Stimulated activated CD4-positive, alpha-beta T cell treated with anti-CD3 and anti-CD28 coated beads, Interleukin-1b, Interleukin-23, amount 100 ng/mL, for 4 hours (primary cell): ENCODE data around the gene SSBP2.
"Not testable (repeated sequence)": the region's sequence is repeated elsewhere in the genome, so short reads cannot be mapped to it uniquely, and the experiment has no call there.

ENCODE experiments used
- DNase-seq, 2 donors: peaks; one replicate each; pipeline ENCODE4 v3.0.0-alpha.2; 2020; ENCODE audit warnings: low read depth in 2 of 2

The SSBP2 gene

DNA sequence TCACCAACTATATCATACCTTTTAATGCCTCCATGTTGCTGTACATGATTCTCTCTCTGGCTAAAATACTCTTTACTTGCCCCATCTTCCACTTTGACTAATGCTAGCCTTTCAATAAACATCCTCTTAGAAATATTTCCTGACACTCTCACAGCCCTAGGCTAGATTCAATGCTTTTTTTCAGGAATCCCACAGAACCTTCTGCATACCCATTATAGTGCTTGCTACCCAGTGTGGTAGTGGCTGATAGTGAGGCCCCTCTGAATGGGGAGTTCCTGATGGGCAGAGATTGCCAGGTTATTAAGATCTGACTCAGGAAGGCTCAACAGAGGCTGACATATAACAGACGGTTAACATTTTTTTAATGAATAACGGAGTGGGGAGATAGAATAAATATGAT lies 11.6 kb downstream of the SSBP2 start:
- no peak for DNase-seq

DNA sequence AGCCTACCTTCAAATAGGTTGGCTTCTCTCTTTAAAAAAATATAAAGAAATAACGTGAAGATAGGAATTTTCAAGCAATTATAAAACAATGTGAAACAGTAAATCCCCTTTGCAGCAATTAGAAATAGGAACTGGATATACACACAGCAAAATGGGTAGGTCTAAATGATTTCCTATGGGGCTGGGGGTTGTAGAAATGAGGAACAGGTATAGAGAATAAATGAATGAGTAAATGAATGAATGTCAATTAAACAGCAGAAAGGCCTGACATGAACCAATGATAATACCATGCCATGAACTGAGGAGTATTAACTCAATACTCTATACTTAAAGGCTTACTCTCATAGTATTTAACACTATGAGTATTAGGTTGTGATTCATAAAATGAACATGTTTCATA lies 21.6 kb downstream of the SSBP2 start:
- DNase-seq: no peak

DNA sequence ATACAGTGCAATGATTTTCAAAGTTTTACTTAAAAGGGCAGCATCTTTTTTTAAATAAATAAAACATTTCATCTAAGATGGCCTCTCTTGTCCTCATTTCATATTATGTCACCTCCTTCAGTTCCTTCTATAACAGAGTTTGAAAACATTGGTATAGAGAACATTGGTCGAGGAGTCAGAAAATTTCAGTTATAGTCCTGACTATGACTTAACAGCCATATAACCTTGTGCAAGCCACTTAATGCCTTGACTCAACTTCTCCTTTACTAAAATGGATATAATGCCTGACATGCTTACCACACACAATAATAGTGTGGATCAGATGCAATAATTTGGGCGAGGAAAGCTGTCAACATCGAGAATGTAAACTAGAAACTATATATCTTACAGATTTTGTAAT lies 22.6 kb downstream of the SSBP2 start:
- DNase-seq: no peak

DNA sequence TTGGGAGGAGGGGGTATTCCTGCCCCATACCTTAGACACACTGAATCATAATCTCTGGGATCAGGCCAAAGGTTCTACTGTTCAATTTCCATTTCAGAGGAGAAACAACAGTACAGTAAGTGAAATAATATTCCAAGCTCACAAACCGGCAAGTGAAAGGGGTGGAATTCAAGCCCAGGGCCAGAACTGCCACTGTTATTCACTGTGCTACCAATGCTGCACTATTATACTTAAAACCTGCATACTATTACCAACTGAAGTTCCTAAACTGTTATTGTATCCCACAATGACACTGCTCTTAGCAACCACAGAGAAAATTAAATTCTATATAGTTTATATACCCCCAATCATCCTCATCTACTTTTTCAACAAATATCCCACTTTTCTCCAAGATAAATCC lies 24.6 kb downstream of the SSBP2 start:
- DNase-seq: no peak

DNA sequence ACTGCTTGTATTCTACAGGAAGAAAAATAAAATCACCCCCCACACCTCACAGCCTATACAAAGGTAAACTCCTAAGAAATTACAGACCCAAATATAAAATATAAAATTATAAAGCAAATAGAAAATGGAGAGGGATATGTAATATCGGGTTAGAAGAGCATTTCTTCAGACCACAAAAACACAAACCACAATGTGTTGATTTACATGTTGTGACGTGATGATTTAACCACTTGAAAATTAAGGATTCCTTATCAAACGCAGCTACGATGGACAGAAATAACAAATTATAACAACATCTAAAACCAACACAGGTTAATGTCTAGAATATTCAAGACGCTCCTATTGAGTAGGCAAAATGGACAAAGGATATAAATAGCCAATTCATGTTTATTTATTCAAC lies 26.3 kb downstream of the SSBP2 start:
- DNase-seq: no peak

DNA sequence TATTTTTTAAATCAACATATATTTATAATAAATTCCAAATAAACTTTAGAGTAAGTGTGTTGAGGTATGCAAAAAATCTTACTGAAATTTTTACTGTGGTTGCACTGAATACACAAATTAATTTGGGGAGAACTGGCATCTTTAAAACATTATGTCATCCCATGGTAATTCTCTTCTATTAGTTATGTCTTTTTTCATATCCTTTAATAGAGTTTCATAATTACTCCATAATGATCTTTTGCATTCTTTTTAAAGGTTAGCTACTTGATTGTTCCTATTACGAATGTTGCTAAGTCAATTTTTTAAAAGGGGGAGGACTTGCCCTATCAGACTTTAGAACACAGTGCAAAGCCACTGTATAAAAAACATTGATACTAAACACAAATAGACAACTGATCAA lies 26.8 kb downstream of the SSBP2 start:
- DNase-seq: no peak

DNA sequence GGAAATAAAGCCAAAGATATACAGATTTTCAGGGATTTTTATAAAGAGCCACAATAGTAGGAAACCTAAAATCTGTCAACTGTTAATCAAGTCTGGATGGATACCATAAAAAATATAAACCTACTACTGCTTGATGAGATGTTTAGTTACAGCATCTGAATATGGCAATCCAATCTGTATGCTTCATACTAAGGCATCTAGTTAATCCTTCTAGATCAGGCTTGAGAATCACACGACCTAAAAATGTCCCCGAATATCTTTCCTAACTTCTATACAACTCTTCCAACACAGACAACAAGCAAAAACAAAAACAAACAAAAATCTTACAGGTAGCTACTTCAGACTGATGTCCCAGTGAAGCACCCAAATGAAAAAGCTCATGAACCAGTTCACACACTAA lies 29.8 kb downstream of the SSBP2 start:
- DNase-seq: no peak

DNA sequence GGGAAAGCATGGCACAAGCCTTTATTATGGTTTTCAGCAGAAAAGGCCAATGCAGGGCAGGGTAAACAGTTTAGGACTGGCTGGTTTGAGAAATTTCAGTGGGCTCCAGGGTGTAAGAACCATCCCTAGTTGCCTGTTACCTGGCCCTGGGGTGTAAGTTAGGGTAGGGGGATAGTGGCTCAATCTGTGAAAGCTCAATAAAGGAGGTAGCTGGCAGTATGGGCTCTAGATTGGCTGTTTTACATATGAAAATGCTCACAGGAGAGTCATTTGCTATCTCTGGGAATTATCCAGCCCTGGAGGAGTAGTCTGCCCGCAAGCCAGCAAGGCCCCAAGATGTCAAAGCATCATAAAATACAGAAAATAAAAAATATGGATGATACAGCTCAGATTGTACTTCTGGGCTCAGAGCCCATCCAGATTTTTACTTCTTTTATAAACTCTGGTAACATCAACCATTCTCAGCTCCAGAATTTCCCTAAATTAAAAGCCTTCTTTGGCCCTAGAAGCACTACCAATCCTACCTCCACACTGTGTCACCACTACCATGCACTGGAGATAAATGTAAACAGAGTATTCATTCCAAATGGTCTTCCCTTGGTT lies 31.1 kb downstream of the SSBP2 start:
- no peak for DNase-seq

DNA sequence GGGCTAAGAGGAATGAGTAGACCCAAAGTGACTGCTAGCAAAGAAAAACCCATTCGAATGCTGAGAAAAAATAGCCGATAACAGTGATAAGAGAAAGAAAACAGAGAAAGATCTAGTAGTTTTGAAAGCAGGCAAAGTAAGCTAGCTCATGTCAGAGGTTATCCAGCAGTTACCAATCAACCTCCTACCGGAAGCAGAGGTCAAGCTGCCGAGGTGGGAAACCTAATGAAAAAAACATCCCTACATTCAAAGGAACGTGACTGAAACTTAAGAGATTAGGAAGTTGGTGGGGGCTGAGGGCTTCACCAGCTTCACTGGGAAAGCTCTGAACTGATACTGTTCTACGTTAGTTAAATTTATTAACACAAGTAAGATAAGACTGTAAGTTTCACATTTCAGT lies 32.6 kb downstream of the SSBP2 start:
- DNase-seq: no peak

DNA sequence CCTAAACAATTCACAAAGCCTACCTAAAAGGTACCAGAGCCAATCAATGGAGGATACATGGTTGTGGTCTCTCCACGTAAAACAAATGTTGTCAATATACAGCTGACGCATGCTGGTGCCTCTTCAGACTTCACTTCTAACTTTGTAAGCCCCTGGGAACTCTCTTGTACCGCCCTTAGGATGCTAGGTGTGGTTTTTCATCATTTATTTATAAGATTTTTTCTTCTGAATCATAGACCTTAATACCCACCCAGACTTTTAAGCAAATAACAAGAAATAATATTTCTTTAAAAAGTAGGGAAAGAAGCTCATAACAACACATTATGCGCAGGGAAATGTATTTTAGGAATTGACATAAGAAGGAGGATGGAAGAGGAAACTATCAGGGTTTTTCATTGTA lies 33.0 kb downstream of the SSBP2 start:
- no peak for DNase-seq

DNA sequence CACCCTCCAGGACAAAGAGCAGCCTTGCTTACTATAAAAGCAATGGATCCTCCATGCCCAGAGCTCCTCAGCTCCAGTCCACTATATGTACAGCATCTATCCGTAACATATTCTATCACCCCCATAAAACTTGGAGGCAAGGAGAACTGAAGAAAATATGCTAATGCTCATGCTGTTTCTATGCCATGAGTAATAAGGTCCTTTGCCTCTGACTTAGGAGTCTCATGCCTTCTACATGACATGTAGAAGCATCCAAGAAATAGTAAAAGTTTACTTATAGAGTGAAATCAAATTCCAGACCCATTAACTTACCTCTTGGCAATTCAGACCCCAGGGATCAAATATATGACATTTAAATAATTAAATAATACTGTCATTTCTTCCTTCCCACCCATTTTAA lies 33.7 kb downstream of the SSBP2 start:
- DNase-seq: no peak

DNA sequence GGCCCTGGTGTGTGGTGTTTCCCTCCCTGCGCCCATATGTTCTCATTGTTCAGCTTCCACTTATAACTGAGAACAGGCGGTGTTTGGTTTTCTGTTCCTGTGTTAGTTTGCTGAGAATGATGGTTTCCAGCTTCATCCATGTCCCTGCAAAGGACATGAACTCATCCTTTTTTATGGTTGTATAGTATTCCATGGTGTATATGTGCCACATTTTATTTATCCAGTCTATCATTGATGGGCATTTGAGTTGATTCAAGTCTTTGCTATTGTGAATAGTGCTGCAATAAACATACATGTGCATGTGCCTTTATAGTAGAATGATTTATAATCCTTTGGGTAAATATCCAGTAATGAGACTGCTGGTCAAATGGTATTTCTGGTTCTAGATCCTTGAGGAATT lies 36.8 kb downstream of the SSBP2 start:
- not testable (repeated sequence) for DNase-seq

DNA sequence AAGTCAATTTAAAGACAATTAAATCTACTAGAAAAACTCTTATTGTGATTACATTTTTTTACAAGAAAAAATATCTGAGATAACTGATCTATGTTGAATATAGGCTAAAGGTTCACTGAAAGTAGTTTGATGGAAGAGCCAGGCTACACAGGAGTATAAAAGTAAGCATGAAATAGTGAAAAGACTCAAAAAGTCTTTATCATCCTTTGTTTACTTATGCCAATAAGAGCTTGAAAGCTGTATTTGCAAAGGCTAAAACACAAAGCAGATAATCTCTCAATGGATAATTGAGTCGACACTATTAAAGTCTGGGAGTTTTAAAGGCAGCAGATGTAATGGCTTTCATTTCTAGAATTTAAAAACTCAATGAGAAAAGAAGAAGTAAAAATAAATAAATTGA lies 42.0 kb downstream of the SSBP2 start:
- no peak for DNase-seq

DNA sequence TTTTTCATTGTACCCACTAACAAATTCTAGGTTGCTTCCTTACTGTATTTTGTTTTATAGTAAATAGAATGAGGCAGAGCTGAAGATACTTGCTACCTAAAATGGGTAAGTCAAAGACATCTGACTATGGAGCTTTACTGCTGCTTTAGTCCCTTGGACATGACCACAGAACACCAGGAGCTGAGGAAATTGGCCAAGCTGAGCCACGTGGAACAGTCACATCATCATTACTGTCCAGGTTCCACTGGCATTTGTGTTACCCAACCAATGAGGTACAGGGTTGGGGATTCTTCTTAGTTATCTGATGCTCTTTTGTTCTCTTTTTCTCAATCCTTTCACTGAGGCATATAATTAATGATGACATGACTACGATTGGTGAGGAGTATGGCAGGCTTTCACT lies 47.1 kb downstream of the SSBP2 start:
- DNase-seq: no peak

DNA sequence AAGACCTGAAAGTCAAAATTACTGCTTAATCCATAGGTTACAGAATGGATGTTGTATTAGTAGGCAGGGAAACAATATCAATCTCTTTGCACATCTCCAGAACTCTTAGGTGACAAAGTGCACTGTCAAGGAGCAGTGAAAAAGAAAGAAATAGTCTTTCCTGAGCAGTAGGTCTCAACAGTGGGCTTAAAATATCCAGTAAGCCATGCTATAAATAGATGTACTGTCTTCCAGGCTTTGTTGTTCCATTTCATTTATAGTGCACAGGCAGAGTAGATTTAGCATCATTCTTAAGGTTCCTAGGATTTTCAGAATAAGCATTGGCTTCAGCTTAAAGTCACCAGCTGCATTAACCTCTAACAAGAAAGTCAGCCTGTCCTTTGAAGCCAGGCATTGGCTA lies 50.7 kb downstream of the SSBP2 start:
- DNase-seq: no peak

DNA sequence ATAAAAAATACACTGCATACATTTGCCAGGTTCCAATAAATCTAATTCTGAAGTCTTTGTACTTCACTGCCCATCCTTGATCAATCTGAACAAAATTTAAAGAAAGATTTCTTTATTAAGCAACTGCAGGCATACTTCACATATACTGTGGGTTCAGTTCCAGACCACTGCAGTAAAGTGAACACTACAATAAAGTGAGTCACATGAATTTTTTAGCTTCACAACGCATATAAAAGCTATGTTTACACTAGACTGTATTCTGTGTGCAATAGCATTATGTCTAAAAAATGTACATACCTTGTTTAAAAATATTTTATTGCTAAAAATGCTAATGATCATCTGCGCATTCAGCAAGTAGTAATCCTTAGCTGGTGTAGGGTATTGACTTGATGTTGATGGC lies 52.1 kb downstream of the SSBP2 start:
- no peak for DNase-seq

DNA sequence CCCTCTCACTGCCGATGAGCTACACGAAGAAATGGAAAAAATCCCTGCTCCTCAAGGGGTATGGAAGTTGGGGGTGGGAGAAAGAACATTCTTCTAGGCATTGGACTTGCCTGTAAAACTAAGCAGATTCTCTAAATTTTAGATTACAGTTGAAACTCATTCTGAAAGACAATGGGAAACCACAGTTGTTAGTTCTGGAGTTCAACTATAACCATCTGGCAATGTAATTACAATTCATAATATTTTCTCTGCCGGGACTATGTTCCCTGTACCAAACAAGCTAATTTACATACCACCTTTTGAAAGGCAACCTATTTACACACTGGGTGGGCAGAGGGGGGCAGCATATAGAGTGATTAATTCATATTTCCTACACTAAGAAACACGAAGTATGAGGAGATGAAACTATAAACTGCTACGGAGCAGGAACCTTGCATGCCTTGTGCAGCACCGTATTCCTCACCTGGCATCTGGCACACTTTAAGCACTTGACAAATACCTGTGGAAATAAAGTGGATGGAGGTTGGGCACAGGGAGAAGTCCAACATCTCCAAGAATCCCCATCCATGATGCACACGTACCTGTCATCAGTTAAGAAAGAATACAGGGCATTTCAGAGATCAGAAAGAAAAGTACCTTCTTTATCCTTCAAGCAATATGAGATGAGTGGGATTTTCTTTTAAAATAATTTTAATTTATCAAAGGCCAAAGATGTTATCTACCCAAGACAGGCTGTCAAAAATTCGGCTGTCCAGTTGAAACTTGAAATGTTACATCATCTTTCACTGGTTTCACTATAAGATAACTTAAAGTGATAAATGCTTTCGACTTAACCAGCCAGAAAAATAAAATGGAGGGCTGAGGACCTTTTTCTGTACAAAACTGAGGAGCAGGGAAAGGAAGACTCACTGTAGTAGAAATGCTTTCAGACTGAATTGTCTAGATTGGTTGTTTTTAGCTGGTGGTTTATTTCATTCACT lies 54.2 kb downstream of the SSBP2 start:
- no peak for DNase-seq

DNA sequence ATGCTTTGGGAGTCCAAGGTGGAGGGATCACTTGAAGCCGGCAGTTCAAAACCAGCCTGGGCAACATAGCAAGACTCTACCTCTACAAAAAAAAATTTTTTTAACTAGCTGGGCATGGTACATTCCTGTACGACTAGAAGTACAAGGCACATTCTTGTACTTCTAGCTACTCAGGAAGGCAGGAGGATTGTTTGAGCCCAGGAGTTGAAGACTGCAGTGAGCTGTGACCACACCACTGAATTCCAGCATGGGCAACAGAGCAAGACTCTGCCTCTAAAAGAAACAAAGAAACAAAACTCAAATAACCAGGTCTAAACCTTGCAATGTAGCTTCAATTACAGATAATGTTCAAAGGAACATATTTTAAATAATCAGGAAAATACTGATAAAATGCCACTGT lies 56.2 kb downstream of the SSBP2 start:
- no peak for DNase-seq

DNA sequence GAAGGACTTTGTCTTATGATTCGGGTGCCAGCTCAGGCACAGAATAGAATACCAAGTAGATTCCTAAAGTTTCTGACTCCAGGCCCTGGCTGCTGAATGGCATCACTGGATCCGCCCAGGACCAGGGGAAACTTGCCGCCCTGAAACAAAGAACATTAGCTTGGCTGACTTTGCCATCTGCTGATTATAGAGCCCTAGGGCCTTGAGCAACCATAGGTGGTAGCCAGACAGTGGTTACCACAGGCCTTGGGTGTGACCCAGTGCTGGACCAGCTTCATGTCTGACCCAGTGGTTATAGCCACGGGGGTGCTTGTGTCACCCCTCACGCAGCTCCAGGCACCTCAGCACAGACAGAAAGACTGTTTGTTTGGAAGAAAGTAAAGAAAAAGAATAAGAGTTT lies 62.7 kb downstream of the SSBP2 start:
- DNase-seq: no peak

DNA sequence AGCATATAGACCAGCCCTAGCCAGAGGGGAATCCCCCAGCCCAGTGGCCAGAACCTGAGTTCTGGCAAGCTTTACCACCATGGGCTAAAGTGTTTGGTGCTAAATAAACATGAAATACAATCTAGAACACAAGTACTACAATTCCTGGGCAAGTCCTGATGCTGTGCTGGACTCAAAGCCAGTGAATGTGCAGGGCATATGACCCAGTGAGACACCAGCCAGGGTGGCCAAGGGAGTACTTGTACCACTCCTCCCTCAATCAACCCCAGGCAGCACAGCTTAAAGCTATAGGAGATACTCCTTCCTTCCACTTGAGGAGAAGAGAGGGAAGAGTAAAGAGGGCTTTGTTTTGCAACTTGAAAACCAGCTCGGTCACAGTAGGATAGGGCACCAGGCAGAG lies 63.6 kb downstream of the SSBP2 start:
- DNase-seq: no peak

DNA sequence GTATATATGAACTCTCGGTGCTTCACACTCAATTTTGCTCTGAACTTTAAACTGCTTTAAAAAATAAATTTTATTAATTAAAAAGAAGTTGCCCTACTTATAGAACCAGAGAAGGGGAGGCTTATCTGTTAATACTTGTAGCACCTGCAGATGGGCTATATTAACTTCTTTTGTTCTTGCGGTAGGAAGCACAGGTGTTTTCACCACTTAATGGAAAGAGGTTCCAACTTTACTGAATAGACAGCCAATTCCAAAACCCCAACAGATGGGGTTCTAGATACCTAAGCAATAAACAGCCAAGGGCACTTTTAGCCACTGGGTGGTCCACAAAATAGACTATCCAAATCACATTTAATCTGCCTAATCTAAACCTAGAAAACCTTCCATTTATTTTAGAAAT lies 65.4 kb downstream of the SSBP2 start:
- no peak for DNase-seq

DNA sequence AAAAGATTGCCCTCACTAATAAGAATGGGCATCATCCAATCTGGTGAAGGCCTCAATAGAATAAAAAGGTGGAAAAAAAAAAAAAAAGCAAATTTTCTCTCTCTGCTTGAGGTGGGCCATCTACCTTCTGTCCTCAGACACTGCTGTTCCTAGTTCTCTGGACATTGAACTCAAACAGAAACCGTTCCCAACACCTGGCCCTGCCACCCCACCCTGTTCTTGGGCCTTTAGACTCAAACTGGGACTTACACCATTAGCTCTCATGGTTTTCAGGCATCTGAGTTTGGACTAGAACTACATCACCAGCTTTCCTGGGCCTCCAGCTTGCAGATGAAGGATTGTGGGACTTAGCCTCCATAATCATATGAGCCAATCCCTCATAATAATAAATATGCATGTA lies 71.0 kb downstream of the SSBP2 start:
- DNase-seq: no peak

DNA sequence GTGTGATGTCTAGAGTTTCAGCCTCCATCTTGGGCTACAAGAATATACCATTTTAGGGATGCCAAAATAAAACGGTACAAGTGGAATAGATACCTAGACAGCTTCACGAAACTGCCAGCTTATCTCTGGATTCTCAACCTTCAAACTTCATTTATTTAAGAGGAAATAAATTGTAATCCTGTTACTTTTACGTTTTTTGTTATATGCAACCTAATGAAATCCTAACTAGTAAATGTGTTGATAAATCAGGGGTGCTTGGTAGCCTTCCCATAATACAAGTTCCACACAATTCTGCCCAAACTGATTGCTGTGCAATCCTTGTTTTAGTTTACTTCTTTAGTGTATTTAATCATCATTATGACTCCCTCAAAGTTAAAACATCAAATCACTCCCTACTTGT lies 75.5 kb downstream of the SSBP2 start:
- no peak for DNase-seq

DNA sequence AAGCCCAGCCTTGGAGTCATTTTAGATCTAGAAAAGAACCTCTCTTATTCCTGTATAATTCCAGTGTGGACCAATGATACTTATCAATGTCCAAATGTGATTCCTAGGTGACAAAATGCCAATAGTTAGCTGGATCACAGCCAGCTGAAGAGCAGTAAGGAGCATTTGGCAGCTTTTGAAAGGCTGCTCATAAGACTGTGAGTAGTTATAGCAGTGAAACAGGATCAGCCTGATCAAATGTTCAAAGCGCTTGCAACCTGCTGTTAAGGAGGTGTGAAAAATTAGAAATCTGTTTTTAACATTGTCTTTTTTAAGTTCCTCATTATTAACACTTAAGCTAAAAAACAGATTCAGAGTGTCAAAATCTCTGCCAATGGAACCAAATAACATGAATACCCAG lies 85.1 kb downstream of the SSBP2 start:
- DNase-seq: no peak
